ENCODE results near the gene DCXR.

DCXR gene

GRCh38 chr17:82008941-82009405, 28.5 kb downstream of the DCXR start:
- no peak for DNase-seq

- no peak for DNase-seq
These were observed 29.1 kb downstream of the DCXR start for GRCh38 chr17:82008258-82008940.

GRCh38 chr17:82007495-82008257, 29.8 kb downstream of the DCXR start:
- DNase-seq = no peak

- DNase-seq = no peak
These were observed 30.3 kb downstream of the DCXR start for GRCh38 chr17:82007228-82007494.

- no peak for DNase-seq
These were observed 30.8 kb downstream of the DCXR start for GRCh38 chr17:82006468-82007227.

- no peak for DNase-seq
These were observed 31.7 kb downstream of the DCXR start for GRCh38 chr17:82005701-82006348.

- no peak for DNase-seq
These were observed 32.7 kb downstream of the DCXR start for GRCh38 chr17:82004517-82005455.

- DNase-seq = no peak
These were observed 33.8 kb downstream of the DCXR start for GRCh38 chr17:82003411-82004381.

- DNase-seq = no peak
These were observed 35.9 kb downstream of the DCXR start for GRCh38 chr17:82001571-82002056.

- DNase-seq = no peak
These were observed 36.5 kb downstream of the DCXR start for GRCh38 chr17:82000803-82001570.

GRCh38 chr17:81999976-82000802, 37.3 kb downstream of the DCXR start:
- no peak for DNase-seq

- DNase-seq = no peak
These were observed 37.9 kb downstream of the DCXR start for GRCh38 chr17:81999587-81999975.

- DNase-seq = no peak
These were observed 38.6 kb downstream of the DCXR start for GRCh38 chr17:81998691-81999438.

- DNase-seq = no peak
These were observed 39.3 kb downstream of the DCXR start for GRCh38 chr17:81998212-81998611.

- DNase-seq = no peak
These were observed 40.6 kb downstream of the DCXR start for GRCh38 chr17:81996757-81997441.

GRCh38 chr17:81996232-81996756, 41.2 kb downstream of the DCXR start:
- DNase-seq = no peak

GRCh38 chr17:81995463-81996231, 41.9 kb downstream of the DCXR start:
- DNase-seq = no peak
